CD4-positive, alpha-beta T cell (primary cell): Measurements from ENCODE around the gene SRC. TPM values are rescaled to one million over a fixed set of nuclear protein-coding genes. Genes with fewer than 3 reads are reported as not detected.

ENCODE experiments used
- ATAC-seq: fragments of 200-7000 bp; cut with Tn5 transposase; one replicate; pipeline ENCODE4 v1.10.0; 2022; ENCODE audit warnings: mild to moderate bottlenecking; ENCODE audit not compliant: poor library complexity
- CTCF ChIA-PET: fragments of 350-600 bp; sonication (Branson Sonifier 250); formaldehyde crosslinking; loops from one replicate; lab custom pipeline; 2021; ENCODE audit warnings: antibody characterized with exemption, inconsistent platforms; lab: Charles Lee
- POLR2A ChIA-PET: fragments of 350-600 bp; sonication (Branson Sonifier 250); formaldehyde crosslinking; loops from one replicate; lab custom pipeline; 2021; ENCODE audit warnings: antibody characterized with exemption, inconsistent platforms; lab: Charles Lee
- DNase-seq, 14 experiments: peaks; one replicate each; pipeline ENCODE4 v3.0.0-alpha.2; 2013 to 2020; ENCODE audit warnings: mixed read lengths in 2 of 14
- H3K27ac ChIP-seq, 2 donors: one replicate each; pipeline versions ENCODE4 v1.5.1 to v1.7.0; 2013; ENCODE audit warnings: low read length in 2 of 2, low read depth in 1 of 2, mild to moderate bottlenecking in 1 of 2
- H3K27me3 ChIP-seq, 2 experiments: 1 replicate in 1 of 2; 2 replicates in 1 of 2; pipeline versions ENCODE4 v1.6.1 to v1.7.0; 2013; ENCODE audit warnings: low read length in 2 of 2, control low read depth in 1 of 2, mild to moderate bottlenecking in 1 of 2, moderate library complexity in 1 of 2; ENCODE audit not compliant: insufficient read depth in 2 of 2, control insufficient read depth in 1 of 2
- H3K36me3 ChIP-seq: one replicate; pipeline ENCODE4 v1.6.1; 2013; ENCODE audit warnings: low read length, control low read depth; ENCODE audit not compliant: insufficient read depth
- H3K4me1 ChIP-seq: one replicate; pipeline ENCODE4 v1.6.1; 2013; ENCODE audit warnings: low read length, control low read depth; ENCODE audit not compliant: insufficient read depth
- H3K4me3 ChIP-seq: one replicate; pipeline ENCODE4 v1.5.1; 2013; ENCODE audit warnings: mild to moderate bottlenecking, low read length, moderate library complexity
- H3K9me3 ChIP-seq, 2 experiments: 1 replicate in 1 of 2; 2 replicates in 1 of 2; pipeline versions ENCODE4 v1.6.1 to v1.7.0; 2013; ENCODE audit warnings: low read length in 2 of 2, mild to moderate bottlenecking in 2 of 2, control low read depth in 1 of 2, moderate library complexity in 1 of 2; ENCODE audit not compliant: control insufficient read depth in 1 of 2, insufficient read depth in 1 of 2
- H3K27ac Mint-ChIP-seq: one replicate; pipeline ENCODE4 v1.8.0; 2020; ENCODE audit warnings: mixed read lengths
- H3K27me3 Mint-ChIP-seq: one replicate; pipeline ENCODE4 v1.8.0; 2021; ENCODE audit warnings: mixed read lengths
- H3K36me3 Mint-ChIP-seq: one replicate; pipeline ENCODE4 v1.8.0; 2021; ENCODE audit warnings: low read depth, mixed read lengths
- H3K4me1 Mint-ChIP-seq: one replicate; pipeline ENCODE4 v1.8.0; 2021; ENCODE audit warnings: low read depth, mixed read lengths
- H3K4me3 Mint-ChIP-seq: one replicate; pipeline ENCODE4 v1.8.0; 2020; ENCODE audit warnings: mild to moderate bottlenecking, mixed read lengths
- H3K9me3 Mint-ChIP-seq: one replicate; pipeline ENCODE4 v1.8.0; 2020; ENCODE audit warnings: mixed read lengths
- intact Hi-C, 2 experiments: fragments of 100-400 bp; cut with DNase I in 1 of 2; cut with micrococcal nuclease in 1 of 2; formaldehyde crosslinking; loops; one replicate each; pipeline versions ENCODE4 v1.15.1 to v1.9.0; 2023 to 2025; cut with DNase I, micrococcal nuclease
- total RNA-seq, 174 experiments: library from RNA in 2 of 174; stranded (reverse) in 2 of 174; gene quantifications; one replicate each; pipeline ENCODE4 v1.2.3 and lab custom pipeline; 2021 to 2026
- TF ChIP-seq, protein P1 (sequence below): fragments of 200-600 bp; IDR thresholded peaks from one replicate; pipeline ENCODE4 v1.8.0; 2022; ENCODE audit warnings: antibody characterized with exemption, mild to moderate bottlenecking

The SRC gene
- total RNA-seq, 2 experiments from 2014 or later = 2.5 to 3.1 TPM

DNA sequence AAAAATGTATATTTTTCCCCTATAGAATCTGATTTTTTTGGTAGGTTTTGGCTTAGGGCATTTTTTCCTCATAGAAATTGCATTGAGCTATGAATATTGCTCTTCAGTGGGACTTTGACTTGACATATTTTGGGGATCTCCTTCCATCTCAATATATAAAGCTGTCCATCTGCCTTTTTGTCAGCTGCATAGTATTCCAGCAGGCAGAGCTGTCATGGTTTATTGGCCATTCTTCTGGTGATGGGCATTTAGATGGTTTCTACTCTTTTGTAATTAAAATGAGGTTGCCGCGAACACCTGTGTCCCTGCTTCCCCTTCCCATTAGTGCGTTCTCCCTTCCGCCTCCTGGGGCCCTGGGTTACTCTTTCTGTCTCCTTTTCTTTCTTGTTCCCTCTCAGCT is 95.1 kb downstream of the SRC start:
- peaks cover 5% of the 10 kb centered on the region for H3K27me3 Mint-ChIP-seq
- no peak overlapping the region for H3K27ac Mint-ChIP-seq
- no peaks in the 10 kb centered on the region for H3K36me3 Mint-ChIP-seq
- H3K4me1 Mint-ChIP-seq = no peaks in the 10 kb centered on the region
- no peak overlapping the region for H3K4me3 Mint-ChIP-seq
- no peak overlapping the region for H3K4me3 ChIP-seq
- DNase-seq (no peak), ATAC-seq (no peak)
- no peaks in the 10 kb centered on the region for H3K36me3 ChIP-seq
- intact Hi-C loops = no loop called here
- CTCF ChIA-PET = no interaction called here
- POLR2A ChIA-PET = no interaction called here
- H3K9me3 ChIP-seq = peaks cover 0 to 6% of the 10 kb centered on the region in 2 experiments
- H3K27me3 ChIP-seq = no peaks in the 10 kb centered on the region
- TF ChIP-seq, protein P1, sequence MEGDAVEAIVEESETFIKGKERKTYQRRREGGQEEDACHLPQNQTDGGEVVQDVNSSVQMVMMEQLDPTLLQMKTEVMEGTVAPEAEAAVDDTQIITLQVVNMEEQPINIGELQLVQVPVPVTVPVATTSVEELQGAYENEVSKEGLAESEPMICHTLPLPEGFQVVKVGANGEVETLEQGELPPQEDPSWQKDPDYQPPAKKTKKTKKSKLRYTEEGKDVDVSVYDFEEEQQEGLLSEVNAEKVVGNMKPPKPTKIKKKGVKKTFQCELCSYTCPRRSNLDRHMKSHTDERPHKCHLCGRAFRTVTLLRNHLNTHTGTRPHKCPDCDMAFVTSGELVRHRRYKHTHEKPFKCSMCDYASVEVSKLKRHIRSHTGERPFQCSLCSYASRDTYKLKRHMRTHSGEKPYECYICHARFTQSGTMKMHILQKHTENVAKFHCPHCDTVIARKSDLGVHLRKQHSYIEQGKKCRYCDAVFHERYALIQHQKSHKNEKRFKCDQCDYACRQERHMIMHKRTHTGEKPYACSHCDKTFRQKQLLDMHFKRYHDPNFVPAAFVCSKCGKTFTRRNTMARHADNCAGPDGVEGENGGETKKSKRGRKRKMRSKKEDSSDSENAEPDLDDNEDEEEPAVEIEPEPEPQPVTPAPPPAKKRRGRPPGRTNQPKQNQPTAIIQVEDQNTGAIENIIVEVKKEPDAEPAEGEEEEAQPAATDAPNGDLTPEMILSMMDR = no peak
- no peaks in the 10 kb centered on the region for H3K4me1 ChIP-seq
- H3K27ac ChIP-seq = no peak overlapping the region
- H3K9me3 Mint-ChIP-seq = no peaks in the 10 kb centered on the region

DNA sequence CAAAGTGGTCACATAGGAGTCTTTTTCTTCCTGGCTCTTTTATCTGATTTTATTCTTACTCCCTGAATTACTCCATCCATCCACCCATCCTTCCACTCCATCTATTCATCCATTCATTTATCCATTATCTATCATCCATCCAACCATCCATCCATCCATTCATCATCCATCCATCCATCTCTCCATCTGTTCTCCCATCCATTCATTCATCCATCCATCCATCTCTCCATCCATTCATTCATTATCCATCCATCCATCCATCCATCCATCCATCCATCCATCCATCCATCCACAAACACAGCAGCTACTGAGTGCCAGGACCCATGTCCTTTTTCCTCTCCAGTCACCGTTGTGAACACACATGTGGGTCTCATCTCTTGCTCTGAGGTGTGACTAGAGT is 96.6 kb downstream of the SRC start:
- POLR2A ChIA-PET = no interaction called here
- no peaks in the 10 kb centered on the region for H3K36me3 Mint-ChIP-seq

DNA sequence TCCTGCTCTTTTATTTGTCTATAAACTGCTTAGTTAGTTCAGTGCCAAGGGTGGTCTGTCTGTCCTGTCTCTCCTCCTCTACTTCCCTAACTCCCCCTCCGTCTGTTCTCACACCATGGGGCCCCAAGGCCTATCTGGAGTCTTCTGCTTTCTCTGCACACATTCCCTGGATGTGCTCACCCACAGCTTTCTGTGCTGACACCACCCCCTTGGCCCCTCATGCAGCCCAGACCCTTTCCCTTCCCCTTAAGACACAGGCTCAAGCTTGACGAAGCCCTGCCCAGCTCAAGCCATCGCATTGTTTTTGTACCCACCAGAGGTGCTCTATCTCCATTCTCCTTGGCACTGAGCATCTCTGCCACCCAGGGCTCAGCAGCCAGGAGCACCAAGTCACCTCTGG is 97.0 kb downstream of the SRC start:
- H3K4me1 Mint-ChIP-seq = no peaks in the 10 kb centered on the region
- ATAC-seq = no peak
- no peak overlapping the region for H3K4me3 Mint-ChIP-seq
- H3K27ac Mint-ChIP-seq = no peak overlapping the region
- ChIA-PET POLR2A (no interaction called here), CTCF (no interaction called here)
- no peak for DNase-seq
- H3K27me3 Mint-ChIP-seq = no peaks in the 10 kb centered on the region
- Histone ChIP-seq H3K36me3 (no peaks in the 10 kb centered on the region), H3K9me3 (peaks cover 0 to 6% of the 10 kb centered on the region in 2 experiments), H3K4me1 (no peaks in the 10 kb centered on the region), H3K4me3 (no peak overlapping the region), H3K27me3 (no peaks in the 10 kb centered on the region), H3K27ac (no peak overlapping the region)
- H3K36me3 Mint-ChIP-seq = no peaks in the 10 kb centered on the region
- intact Hi-C loops = no loop called here
- TF ChIP-seq, protein P1 = no peak
- no peaks in the 10 kb centered on the region for H3K9me3 Mint-ChIP-seq

More for the DNA sequence above, 96.6 kb downstream of the SRC start:
- peaks cover 0 to 6% of the 10 kb centered on the region in 2 experiments for H3K9me3 ChIP-seq
- no peaks in the 10 kb centered on the region for H3K27me3 ChIP-seq
- ATAC-seq (no peak), DNase-seq (no peak)
- Mint-ChIP-seq H3K27ac (no peak overlapping the region), H3K4me3 (no peak overlapping the region), H3K4me1 (no peaks in the 10 kb centered on the region), H3K9me3 (no peaks in the 10 kb centered on the region), H3K27me3 (no peaks in the 10 kb centered on the region)
- TF ChIP-seq, protein P1 = no peak
- H3K27ac ChIP-seq = no peak overlapping the region
- intact Hi-C loops = no loop called here
- CTCF ChIA-PET = no interaction called here
- H3K4me1 ChIP-seq = no peaks in the 10 kb centered on the region
- H3K4me3 ChIP-seq = no peak overlapping the region
- no peaks in the 10 kb centered on the region for H3K36me3 ChIP-seq
